ENCODE measurements around the gene SC5D.
A peak's percentile ranks its signal among the peaks of the same experiment; 100 is the strongest.

Gene SC5D

GRCh38 chr11:121308816-121309215 is 16.2 kb downstream of the SC5D start:
- TF ChIP-seq, protein P1, sequence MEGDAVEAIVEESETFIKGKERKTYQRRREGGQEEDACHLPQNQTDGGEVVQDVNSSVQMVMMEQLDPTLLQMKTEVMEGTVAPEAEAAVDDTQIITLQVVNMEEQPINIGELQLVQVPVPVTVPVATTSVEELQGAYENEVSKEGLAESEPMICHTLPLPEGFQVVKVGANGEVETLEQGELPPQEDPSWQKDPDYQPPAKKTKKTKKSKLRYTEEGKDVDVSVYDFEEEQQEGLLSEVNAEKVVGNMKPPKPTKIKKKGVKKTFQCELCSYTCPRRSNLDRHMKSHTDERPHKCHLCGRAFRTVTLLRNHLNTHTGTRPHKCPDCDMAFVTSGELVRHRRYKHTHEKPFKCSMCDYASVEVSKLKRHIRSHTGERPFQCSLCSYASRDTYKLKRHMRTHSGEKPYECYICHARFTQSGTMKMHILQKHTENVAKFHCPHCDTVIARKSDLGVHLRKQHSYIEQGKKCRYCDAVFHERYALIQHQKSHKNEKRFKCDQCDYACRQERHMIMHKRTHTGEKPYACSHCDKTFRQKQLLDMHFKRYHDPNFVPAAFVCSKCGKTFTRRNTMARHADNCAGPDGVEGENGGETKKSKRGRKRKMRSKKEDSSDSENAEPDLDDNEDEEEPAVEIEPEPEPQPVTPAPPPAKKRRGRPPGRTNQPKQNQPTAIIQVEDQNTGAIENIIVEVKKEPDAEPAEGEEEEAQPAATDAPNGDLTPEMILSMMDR (IDR thresholded peaks at IDR 0.05; ENCODE audit: insufficient read depth, low read length, missing control alignments) = no peak
- no peak overlapping the region for H3K4me3 ChIP-seq (ENCODE audit: low read depth, low read length)
- DNase-seq (ENCODE audit: low read depth, low spot score) = no peak
- ChIA-PET POLR2A (no interaction called here), CTCF (interaction anchor here (0.8 to 2.0 kb wide), 3 partner anchors 11 to 344 kb away, joined by 3 to 8 read pairs (median 3); no protein-coding TSS in a partner anchor)

GRCh38 chr11:121309688-121310087 is 17.1 kb downstream of the SC5D start:
- no peak for DNase-seq (ENCODE audit: low read depth, low spot score)
- TF ChIP-seq, protein P1 (IDR thresholded peaks at IDR 0.05; ENCODE audit: insufficient read depth, low read length, missing control alignments) = no peak
- ChIA-PET CTCF (interaction anchor here (1.6 to 2.0 kb wide), 2 partner anchors 10 to 16 kb away, joined by 3 to 8 read pairs; no protein-coding TSS in a partner anchor), POLR2A (no interaction called here)
- no peak overlapping the region for H3K4me3 ChIP-seq (ENCODE audit: low read depth, low read length)

DNA sequence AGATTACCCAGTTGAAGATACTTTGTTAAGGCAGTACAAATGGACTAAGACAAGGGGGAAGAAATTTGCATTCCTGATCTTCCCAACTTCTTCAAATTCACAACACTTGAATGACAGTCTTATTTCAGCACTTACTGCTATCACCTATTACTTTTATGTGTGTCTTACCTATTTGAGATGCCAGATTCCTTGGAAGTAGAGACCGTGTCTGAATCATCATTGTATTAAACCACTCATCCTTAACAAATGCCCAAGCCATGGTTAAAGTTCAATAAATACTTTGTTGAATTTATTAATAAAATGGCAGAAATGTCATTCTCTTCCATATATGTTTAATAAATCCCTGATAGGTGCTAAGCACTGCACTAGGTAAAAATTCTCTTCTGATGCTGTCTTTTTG is 18.3 kb downstream of the SC5D start:
- ChIA-PET POLR2A (no interaction called here), CTCF (no interaction called here)
- DNase-seq (ENCODE audit: low read depth, low spot score) = no peak
- TF ChIP-seq, protein P1 (IDR thresholded peaks at IDR 0.05; ENCODE audit: insufficient read depth, low read length, missing control alignments) = no peak
- no peak overlapping the region for H3K4me3 ChIP-seq (ENCODE audit: low read depth, low read length)

GRCh38 chr11:121311373-121311772 is 18.8 kb downstream of the SC5D start:
- POLR2A ChIA-PET = no interaction called here
- CTCF ChIA-PET = no interaction called here
- no peak for DNase-seq (ENCODE audit: low read depth, low spot score)

GRCh38 chr11:121312483-121312882 is 19.9 kb downstream of the SC5D start:
- ChIA-PET CTCF (interaction anchor here (3.0 kb wide), 1 partner anchor 279 kb away, joined by 10 read pairs; no protein-coding TSS in a partner anchor), POLR2A (no interaction called here)
- TF ChIP-seq, protein P1 (IDR thresholded peaks at IDR 0.05; ENCODE audit: insufficient read depth, low read length, missing control alignments) = no peak
- no peak for DNase-seq (ENCODE audit: low read depth, low spot score)
- H3K4me3 ChIP-seq (ENCODE audit: low read depth, low read length) = no peak overlapping the region

More at GRCh38 chr11:121311373-121311772, 18.8 kb downstream of the SC5D start:
- no peak overlapping the region for H3K4me3 ChIP-seq (ENCODE audit: low read depth, low read length)
- TF ChIP-seq, protein P1 (IDR thresholded peaks at IDR 0.05; ENCODE audit: insufficient read depth, low read length, missing control alignments) = no peak

GRCh38 chr11:121318848-121319834 is 26.6 kb downstream of the SC5D start:
- ChIA-PET CTCF (interaction anchor here (0.6 to 5.4 kb wide), 16 partner anchors 9 to 1188 kb away, joined by 3 to 55 read pairs (median 4); no protein-coding TSS in a partner anchor), POLR2A (no interaction called here)
- no peak overlapping the region for H3K4me3 ChIP-seq (ENCODE audit: low read depth, low read length)

More at GRCh38 chr11:121318848-121319834, 26.6 kb downstream of the SC5D start:
- TF ChIP-seq, protein P1 (IDR thresholded peaks at IDR 0.05; ENCODE audit: insufficient read depth, low read length, missing control alignments) = peak; percentile 71
- peak; percentile 10 for DNase-seq (ENCODE audit: low read depth, low spot score)
